Measurements from ENCODE around the gene CHCHD3. TPM values are rescaled to one million over a fixed set of nuclear protein-coding genes. Genes with fewer than 3 reads are reported as not detected.

Gene CHCHD3
- total RNA-seq, 1 experiment from 2014 or later, result 102 TPM

GRCh38 chr7:132859199-132859598 is 222.7 kb downstream of the CHCHD3 start:
- Mint-ChIP-seq H3K36me3 (ENCODE audit: insufficient read depth, unreplicated experiment) (peaks cover 5% of the 10 kb centered on the region), H3K27me3 (ENCODE audit: insufficient read depth, unreplicated experiment) (no peaks in the 10 kb centered on the region), H3K27ac (ENCODE audit: unreplicated experiment) (no peak overlapping the region), H3K9me3 (ENCODE audit: unreplicated experiment) (no peaks in the 10 kb centered on the region), H3K4me3 (ENCODE audit: unreplicated experiment) (no peak overlapping the region), H3K4me1 (ENCODE audit: low read depth, unreplicated experiment) (no peaks in the 10 kb centered on the region)
- intact Hi-C loops (cut with micrococcal nuclease; ENCODE audit: unreplicated experiment), result no loop called here
- Histone ChIP-seq H3K36me3 (ENCODE audit: control insufficient read depth, insufficient read depth, low read length) (no peaks in the 10 kb centered on the region), H3K27me3 (replicated peaks; ENCODE audit: control insufficient read depth, insufficient read depth, low read length) (no peaks in the 10 kb centered on the region), H3K4me1 (no peaks in the 10 kb centered on the region), H3K4me3 (ENCODE audit: low read depth, low read length) (no peak overlapping the region), H3K9me3 (no peaks in the 10 kb centered on the region)
- BruUV-seq (replicated peaks), result no TSS peak
- no peak for TF ChIP-seq CTCF (IDR thresholded peaks at IDR 0.05; ENCODE audit: insufficient read depth in 1 of 2, low read depth in 1 of 2, low read length in 1 of 2, severe bottlenecking in 1 of 2, unreplicated experiment in 1 of 2)
- DNase-seq, result no peak
- ChIA-PET POLR2A (no interaction called here), CTCF (no interaction called here)

- no peaks in the 10 kb centered on the region for H3K36me3 ChIP-seq (ENCODE audit: control insufficient read depth, insufficient read depth, low read length)
- no peak for TF ChIP-seq CTCF (IDR thresholded peaks at IDR 0.05; ENCODE audit: insufficient read depth in 1 of 2, low read depth in 1 of 2, low read length in 1 of 2, severe bottlenecking in 1 of 2, unreplicated experiment in 1 of 2)
- no peak overlapping the region for H3K4me3 Mint-ChIP-seq (ENCODE audit: unreplicated experiment)
These were observed 223.1 kb downstream of the CHCHD3 start for GRCh38 chr7:132858760-132859159.

GRCh38 chr7:132858251-132858650 is 223.6 kb downstream of the CHCHD3 start:
- DNase-seq, result no peak
- ChIA-PET POLR2A (no interaction called here), CTCF (no interaction called here)
- Mint-ChIP-seq H3K27me3 (ENCODE audit: insufficient read depth, unreplicated experiment) (no peaks in the 10 kb centered on the region), H3K27ac (ENCODE audit: unreplicated experiment) (no peak overlapping the region), H3K9me3 (ENCODE audit: unreplicated experiment) (no peaks in the 10 kb centered on the region), H3K4me3 (ENCODE audit: unreplicated experiment) (no peak overlapping the region), H3K4me1 (ENCODE audit: low read depth, unreplicated experiment) (no peaks in the 10 kb centered on the region), H3K36me3 (ENCODE audit: insufficient read depth, unreplicated experiment) (no peaks in the 10 kb centered on the region)
- Histone ChIP-seq H3K4me1 (no peaks in the 10 kb centered on the region), H3K27me3 (replicated peaks; ENCODE audit: control insufficient read depth, insufficient read depth, low read length) (no peaks in the 10 kb centered on the region), H3K9me3 (no peaks in the 10 kb centered on the region), H3K36me3 (ENCODE audit: control insufficient read depth, insufficient read depth, low read length) (no peaks in the 10 kb centered on the region), H3K4me3 (ENCODE audit: low read depth, low read length) (no peak overlapping the region)
- BruUV-seq (replicated peaks), result no TSS peak
- intact Hi-C loops (cut with micrococcal nuclease; ENCODE audit: unreplicated experiment), result no loop called here
- TF ChIP-seq CTCF (IDR thresholded peaks at IDR 0.05; ENCODE audit: insufficient read depth in 1 of 2, low read depth in 1 of 2, low read length in 1 of 2, severe bottlenecking in 1 of 2, unreplicated experiment in 1 of 2), result no peak

More at GRCh38 chr7:132858760-132859159, 223.1 kb downstream of the CHCHD3 start:
- DNase-seq, result no peak
- no TSS peak for BruUV-seq (replicated peaks)
- Histone ChIP-seq H3K4me3 (ENCODE audit: low read depth, low read length) (no peak overlapping the region), H3K9me3 (no peaks in the 10 kb centered on the region), H3K4me1 (no peaks in the 10 kb centered on the region), H3K27me3 (replicated peaks; ENCODE audit: control insufficient read depth, insufficient read depth, low read length) (no peaks in the 10 kb centered on the region)
- Mint-ChIP-seq H3K27ac (ENCODE audit: unreplicated experiment) (no peak overlapping the region), H3K9me3 (ENCODE audit: unreplicated experiment) (no peaks in the 10 kb centered on the region), H3K36me3 (ENCODE audit: insufficient read depth, unreplicated experiment) (peaks cover 5% of the 10 kb centered on the region), H3K27me3 (ENCODE audit: insufficient read depth, unreplicated experiment) (no peaks in the 10 kb centered on the region), H3K4me1 (ENCODE audit: low read depth, unreplicated experiment) (no peaks in the 10 kb centered on the region)
- CTCF ChIA-PET, result no interaction called here
- POLR2A ChIA-PET, result no interaction called here
- intact Hi-C loops (cut with micrococcal nuclease; ENCODE audit: unreplicated experiment), result no loop called here
